ENCODE results near the gene SIN3B. TPM values are rescaled to one million over a fixed set of nuclear protein-coding genes. Genes with fewer than 3 reads are reported as not detected.

SIN3B gene
- total and polyA plus RNA-seq, 2 of the 13 experiments (the other 11 are each of a cell fraction or from before 2014, with no cell fraction given) = 12.9 to 25.7 TPM

- no peak for TF ChIP-seq FOXO4 (CRISPR knock-in tag; conservative IDR thresholded peaks at IDR 0.05)
Measured at GRCh38 chr19:16871871-16872270, 42.7 kb downstream of the SIN3B start (continued).

GRCh38 chr19:16872728-16873127 lies 43.5 kb downstream of the SIN3B start:
- no TSS peak for BruUV-seq (replicated peaks)
- FAIRE-seq = no peak
- CTCF ChIA-PET (ENCODE audit: low intra/inter-chr PET ratio, low total read pairs) = no interaction called here

More at GRCh38 chr19:16872728-16873127, 43.5 kb downstream of the SIN3B start:
- no peak overlapping the region for H3K4me2 ChIP-seq (ENCODE audit: low read depth, low read length)
- 97% methylated on average over 21 of the region's 21 CpGs for WGBS (ENCODE audit: low lambda C conversion rate)
- no peak for TF ChIP-seq ZNF276 (CRISPR knock-in tag; IDR thresholded peaks at IDR 0.05; ENCODE audit: low read depth)
- TF ChIP-seq NCOR1 (IDR thresholded peaks at IDR 0.05; ENCODE audit: borderline replicate concordance, low read length) = no peak
- TF ChIP-seq ZSCAN31 (CRISPR knock-in tag; IDR thresholded peaks at IDR 0.05; ENCODE audit: low read depth) = no peak
- no peak for TF ChIP-seq RBM22 (optimal IDR thresholded peaks at IDR 0.05; ENCODE audit: low read length)
- TF ChIP-seq GZF1 (CRISPR knock-in tag; IDR thresholded peaks at IDR 0.05) = no peak
- TF ChIP-seq STAT5B (CRISPR knock-in tag; IDR thresholded peaks at IDR 0.05) = no peak
- TF ChIP-seq KDM1A (CRISPR knock-in tag; IDR thresholded peaks at IDR 0.05) = no peak
- TF ChIP-seq ATF5 (CRISPR knock-in tag; IDR thresholded peaks at IDR 0.05; ENCODE audit: low read depth) = no peak
- intact Hi-C loops (cut with micrococcal nuclease; ENCODE audit: unreplicated experiment) (no loop called here), in situ Hi-C loops (cut with HindIII; ENCODE audit: extremely low pct_ligation_motif_present, low pct_unique_long_range_greater_than_20kb) (no loop called here)
- H4K20me1 ChIP-seq (ENCODE audit: insufficient read depth, low read length) = no peaks in the 10 kb centered on the region
- no peaks in the 10 kb centered on the region for H3K27me3 ChIP-seq (ENCODE audit: control insufficient read depth in 1 of 2, insufficient read depth in 2 of 2, low read length in 2 of 2)
- no peak overlapping the region for H2AFZ ChIP-seq (ENCODE audit: low read length)
- POLR2A ChIA-PET = no interaction called here
- H3K36me3 ChIP-seq (replicated peaks in 1 of 2; ENCODE audit: control insufficient read depth in 1 of 2, insufficient read depth in 2 of 2, low read length in 2 of 2) = peaks cover 17 to 63% of the 10 kb centered on the region in 2 experiments; a peak in 4 of 5 replicates
- H3K4me1 ChIP-seq (ENCODE audit: insufficient read depth, low read length) = no peaks in the 10 kb centered on the region
- H3K27ac ChIP-seq (ENCODE audit: extremely low read length, insufficient read depth, low read length) = no peak overlapping the region
- no peak for ATAC-seq
- no peaks in the 10 kb centered on the region for H3K9me3 ChIP-seq (ENCODE audit: low read length)
- H3K79me2 ChIP-seq (ENCODE audit: insufficient read depth, low read length) = peaks cover 8% of the 10 kb centered on the region
- H3K4me3 ChIP-seq (replicated peaks in 1 of 3; ENCODE audit: insufficient read depth in 1 of 3, low read depth in 2 of 3, low read length in 3 of 3) = no peak overlapping the region
- no peak overlapping the region for H3K9ac ChIP-seq (ENCODE audit: insufficient read depth, low read depth, low read length)
- DNase-seq (ENCODE audit: low spot score) = no peak
